Osteocyte (in vitro differentiated cells): Measurements from ENCODE around the gene ADPRM. TPM values are rescaled to one million over a fixed set of nuclear protein-coding genes. Genes with fewer than 3 reads are reported as not detected.

ENCODE experiments used
- DNase-seq: peaks from one replicate; pipeline ENCODE4 v3.0.0; 2021; ENCODE audit warnings: mixed read lengths; ENCODE audit not compliant: unreplicated experiment; ENCODE audit errors: extremely low spot score
- H3K27ac Mint-ChIP-seq: one replicate; pipeline ENCODE4 v1.8.0; 2021; ENCODE audit warnings: mild to moderate bottlenecking, mixed read lengths; ENCODE audit not compliant: unreplicated experiment
- H3K27me3 Mint-ChIP-seq: one replicate; pipeline ENCODE4 v1.8.0; 2021; ENCODE audit warnings: mixed read lengths; ENCODE audit not compliant: unreplicated experiment
- H3K36me3 Mint-ChIP-seq: one replicate; pipeline ENCODE4 v1.8.0; 2021; ENCODE audit warnings: mixed read lengths; ENCODE audit not compliant: unreplicated experiment
- H3K4me1 Mint-ChIP-seq: one replicate; pipeline ENCODE4 v1.8.0; 2021; ENCODE audit warnings: mixed read lengths; ENCODE audit not compliant: unreplicated experiment
- H3K4me3 Mint-ChIP-seq: one replicate; pipeline ENCODE4 v1.8.0; 2021; ENCODE audit warnings: mild to moderate bottlenecking, moderate library complexity, mixed read lengths; ENCODE audit not compliant: unreplicated experiment
- H3K9me3 Mint-ChIP-seq: one replicate; pipeline ENCODE4 v1.8.0; 2021; ENCODE audit warnings: mixed read lengths; ENCODE audit not compliant: unreplicated experiment
- total RNA-seq: library from RNA; stranded (reverse); gene quantifications from 2 replicates; pipeline ENCODE4 v1.2.1, GENCODE V29; 2021
- TF ChIP-seq, protein P1 (sequence below): fragments of 200-600 bp; sonication (generic); IDR thresholded peaks from 2 replicates; pipeline ENCODE4 v1.5.0; 2021; ENCODE audit warnings: antibody characterized with exemption, mild to moderate bottlenecking, moderate library complexity

The ADPRM gene
- total RNA-seq, 1 donor from 2014 or later = 13.1 TPM

DNA sequence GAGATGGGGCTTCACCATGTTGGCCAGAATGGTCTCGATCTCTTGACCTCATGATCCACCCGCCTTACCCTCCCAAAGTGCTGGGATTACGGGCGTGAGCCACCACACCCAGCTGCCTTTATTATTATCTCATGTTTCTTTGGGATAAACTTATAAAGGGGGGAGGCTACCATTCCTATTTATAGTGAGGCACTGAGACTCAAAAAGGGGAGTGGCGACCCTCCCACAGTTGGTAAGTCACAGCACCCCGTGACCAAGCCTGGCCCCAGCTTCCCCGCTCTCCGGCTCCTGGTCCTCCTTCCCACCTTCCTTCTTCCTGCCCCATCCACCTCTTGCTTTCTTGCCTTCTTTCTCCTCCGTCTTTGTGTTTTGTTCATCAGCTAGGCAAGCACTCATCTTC lies 45.5 kb upstream of the ADPRM start:
- Mint-ChIP-seq H3K9me3 (no peaks in the 10 kb centered on the region), H3K27ac (no peak overlapping the region), H3K36me3 (no peaks in the 10 kb centered on the region), H3K4me3 (no peak overlapping the region), H3K27me3 (no peaks in the 10 kb centered on the region), H3K4me1 (no peaks in the 10 kb centered on the region)
- TF ChIP-seq, protein P1, sequence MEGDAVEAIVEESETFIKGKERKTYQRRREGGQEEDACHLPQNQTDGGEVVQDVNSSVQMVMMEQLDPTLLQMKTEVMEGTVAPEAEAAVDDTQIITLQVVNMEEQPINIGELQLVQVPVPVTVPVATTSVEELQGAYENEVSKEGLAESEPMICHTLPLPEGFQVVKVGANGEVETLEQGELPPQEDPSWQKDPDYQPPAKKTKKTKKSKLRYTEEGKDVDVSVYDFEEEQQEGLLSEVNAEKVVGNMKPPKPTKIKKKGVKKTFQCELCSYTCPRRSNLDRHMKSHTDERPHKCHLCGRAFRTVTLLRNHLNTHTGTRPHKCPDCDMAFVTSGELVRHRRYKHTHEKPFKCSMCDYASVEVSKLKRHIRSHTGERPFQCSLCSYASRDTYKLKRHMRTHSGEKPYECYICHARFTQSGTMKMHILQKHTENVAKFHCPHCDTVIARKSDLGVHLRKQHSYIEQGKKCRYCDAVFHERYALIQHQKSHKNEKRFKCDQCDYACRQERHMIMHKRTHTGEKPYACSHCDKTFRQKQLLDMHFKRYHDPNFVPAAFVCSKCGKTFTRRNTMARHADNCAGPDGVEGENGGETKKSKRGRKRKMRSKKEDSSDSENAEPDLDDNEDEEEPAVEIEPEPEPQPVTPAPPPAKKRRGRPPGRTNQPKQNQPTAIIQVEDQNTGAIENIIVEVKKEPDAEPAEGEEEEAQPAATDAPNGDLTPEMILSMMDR = no peak
- DNase-seq = no peak

DNA sequence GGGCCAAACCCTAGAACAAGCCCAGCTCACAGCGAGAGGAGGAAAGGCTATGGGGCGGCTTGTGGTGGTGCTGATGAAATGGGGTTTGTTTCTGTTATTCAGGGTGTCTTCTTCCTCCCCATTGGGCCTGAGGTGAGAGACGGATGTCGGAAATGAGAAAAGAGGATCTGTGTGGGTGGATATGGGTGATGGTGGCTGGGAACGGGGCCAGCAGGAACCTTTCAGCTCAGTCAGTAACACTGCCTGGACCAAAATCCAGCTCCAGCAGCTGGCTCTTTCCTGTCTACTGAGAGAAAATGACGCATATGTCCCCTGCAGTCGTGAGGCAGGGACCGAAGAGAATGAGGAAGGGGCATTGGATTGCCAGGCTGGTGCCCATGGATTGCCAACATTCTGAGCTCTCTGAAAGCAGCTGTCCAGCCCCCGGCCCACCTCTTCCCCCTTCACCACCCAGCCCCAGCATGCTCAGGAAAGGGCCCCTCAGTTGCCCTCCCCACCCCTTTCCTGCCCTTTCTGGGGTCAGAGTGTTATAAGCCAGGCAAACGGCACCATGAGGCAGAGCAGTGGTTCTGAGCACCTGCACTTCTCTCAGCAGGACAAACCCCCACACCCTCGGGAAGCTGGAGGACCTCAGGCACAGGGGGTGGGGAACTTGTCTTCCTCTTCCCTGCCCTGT lies 44.3 kb upstream of the ADPRM start:
- no peaks in the 10 kb centered on the region for H3K4me1 Mint-ChIP-seq
- H3K27me3 Mint-ChIP-seq = no peaks in the 10 kb centered on the region
- no peak overlapping the region for H3K4me3 Mint-ChIP-seq

GRCh38 chr17:10653987-10654386 lies 43.4 kb upstream of the ADPRM start:
- Mint-ChIP-seq H3K4me3 (no peak overlapping the region), H3K4me1 (no peaks in the 10 kb centered on the region), H3K27me3 (no peaks in the 10 kb centered on the region), H3K27ac (no peak overlapping the region), H3K9me3 (no peaks in the 10 kb centered on the region), H3K36me3 (no peaks in the 10 kb centered on the region)
- DNase-seq = no peak
- TF ChIP-seq, protein P1 = no peak

More for the DNA sequence above, 44.3 kb upstream of the ADPRM start:
- TF ChIP-seq, protein P1 = no peak
- no peaks in the 10 kb centered on the region for H3K9me3 Mint-ChIP-seq
- H3K36me3 Mint-ChIP-seq = no peaks in the 10 kb centered on the region
- no peak for DNase-seq
- no peak overlapping the region for H3K27ac Mint-ChIP-seq

DNA sequence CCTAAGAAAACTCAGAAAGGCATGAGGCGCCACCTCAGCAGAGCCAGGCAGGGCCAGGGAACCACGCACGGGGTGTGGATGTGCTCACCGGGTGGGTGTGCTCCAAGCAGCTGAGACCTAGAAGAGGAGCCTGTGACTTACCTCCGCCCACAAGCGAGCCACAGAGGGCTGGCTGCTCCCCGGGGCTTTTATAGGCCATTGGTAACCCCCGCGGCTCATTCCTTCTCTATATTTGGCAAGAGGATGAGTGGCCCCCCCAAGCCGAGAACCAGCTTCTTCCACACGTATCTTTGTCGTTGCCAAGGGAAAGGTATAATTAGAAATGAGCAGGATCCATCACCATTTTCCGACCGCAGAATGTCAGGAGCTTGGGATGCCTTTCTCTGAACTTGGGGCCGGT lies 40.2 kb upstream of the ADPRM start, which contains the start of gene MYH3:
TSS of gene MYH3 (minus strand) at position 162 of the 400 bp plus-strand sequence. CDS start 2,245 bp downstream, outside the sequence.
- H3K4me1 Mint-ChIP-seq = no peaks in the 10 kb centered on the region
- H3K36me3 Mint-ChIP-seq = no peaks in the 10 kb centered on the region
- DNase-seq = no peak
- TF ChIP-seq, protein P1 = no peak
- no peaks in the 10 kb centered on the region for H3K9me3 Mint-ChIP-seq
- H3K27ac Mint-ChIP-seq = no peak within 1 kb of the TSS
- no peaks in the 10 kb centered on the region for H3K27me3 Mint-ChIP-seq
- no peak within 1 kb of the TSS for H3K4me3 Mint-ChIP-seq

DNA sequence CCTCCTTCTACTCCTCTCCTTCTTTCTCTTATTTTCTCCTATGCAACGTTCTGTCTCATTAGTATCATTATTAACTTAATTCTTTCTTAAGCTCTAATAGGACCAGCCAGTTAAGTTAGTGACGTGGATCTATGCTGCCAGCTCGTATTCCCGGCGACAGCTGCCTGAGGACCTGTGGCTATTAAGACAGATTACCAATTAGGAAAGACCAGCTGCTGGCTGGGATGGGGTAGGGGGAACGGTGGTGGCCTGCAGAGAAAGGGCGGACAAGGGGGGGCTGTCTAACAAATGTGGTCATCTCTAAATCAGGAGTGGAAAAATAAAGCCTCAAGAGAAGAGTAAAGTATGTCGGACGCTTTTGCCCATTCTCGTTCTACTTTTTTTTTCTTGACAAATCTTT lies 39.5 kb upstream of the ADPRM start:
- Mint-ChIP-seq H3K27ac (no peak overlapping the region), H3K4me1 (no peaks in the 10 kb centered on the region), H3K4me3 (no peak overlapping the region), H3K27me3 (no peaks in the 10 kb centered on the region), H3K36me3 (no peaks in the 10 kb centered on the region), H3K9me3 (no peaks in the 10 kb centered on the region)
- TF ChIP-seq, protein P1 = no peak
- DNase-seq = no peak
